MM.1S (cell line): ENCODE results near the gene GALNT8.

Experiments used
- EZH2phosphoT487 ChIP-seq: fragments of 300-600 bp; sonication (generic); IDR thresholded peaks from 2 replicates; pipeline ENCODE4 v1.6.1; 2018; ENCODE audit warnings: antibody characterized with exemption, low read length
- TF ChIP-seq, protein P1 (sequence below): fragments of 300-600 bp; sonication (generic); IDR thresholded peaks from 2 replicates; pipeline ENCODE4 v1.5.1; 2016; ENCODE audit warnings: antibody characterized with exemption, low read length, mixed read lengths

DNA sequence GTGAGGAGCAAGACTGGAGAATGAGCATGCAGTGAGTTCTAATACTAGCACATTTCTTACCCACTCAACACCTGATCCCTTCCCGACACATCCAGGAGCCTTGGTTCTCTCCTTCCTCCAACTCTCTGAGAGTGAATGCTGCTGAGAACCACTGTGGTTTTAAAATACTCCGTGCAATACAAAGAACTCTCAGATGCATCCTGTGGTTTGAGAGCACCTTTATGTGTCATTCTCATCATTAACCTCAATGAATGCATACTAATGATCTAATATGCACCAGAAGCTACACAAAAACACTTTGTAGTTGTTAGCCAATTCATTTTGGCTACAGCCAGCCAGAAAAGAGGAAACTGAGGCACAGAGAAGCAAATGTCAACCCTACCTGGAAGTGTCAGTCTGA, 87.6 kb downstream of the GALNT8 start:
- TF ChIP-seq EZH2phosphoT487: no peak
- TF ChIP-seq, protein P1, sequence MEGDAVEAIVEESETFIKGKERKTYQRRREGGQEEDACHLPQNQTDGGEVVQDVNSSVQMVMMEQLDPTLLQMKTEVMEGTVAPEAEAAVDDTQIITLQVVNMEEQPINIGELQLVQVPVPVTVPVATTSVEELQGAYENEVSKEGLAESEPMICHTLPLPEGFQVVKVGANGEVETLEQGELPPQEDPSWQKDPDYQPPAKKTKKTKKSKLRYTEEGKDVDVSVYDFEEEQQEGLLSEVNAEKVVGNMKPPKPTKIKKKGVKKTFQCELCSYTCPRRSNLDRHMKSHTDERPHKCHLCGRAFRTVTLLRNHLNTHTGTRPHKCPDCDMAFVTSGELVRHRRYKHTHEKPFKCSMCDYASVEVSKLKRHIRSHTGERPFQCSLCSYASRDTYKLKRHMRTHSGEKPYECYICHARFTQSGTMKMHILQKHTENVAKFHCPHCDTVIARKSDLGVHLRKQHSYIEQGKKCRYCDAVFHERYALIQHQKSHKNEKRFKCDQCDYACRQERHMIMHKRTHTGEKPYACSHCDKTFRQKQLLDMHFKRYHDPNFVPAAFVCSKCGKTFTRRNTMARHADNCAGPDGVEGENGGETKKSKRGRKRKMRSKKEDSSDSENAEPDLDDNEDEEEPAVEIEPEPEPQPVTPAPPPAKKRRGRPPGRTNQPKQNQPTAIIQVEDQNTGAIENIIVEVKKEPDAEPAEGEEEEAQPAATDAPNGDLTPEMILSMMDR: no peak
